Upper lobe of left lung (tissue), 6 donors: ENCODE results near the gene SLC30A7. TPM values are rescaled to one million over a fixed set of nuclear protein-coding genes. Genes with fewer than 3 reads are reported as not detected.

ENCODE experiments used
- ATAC-seq, 2 donors: fragments of 200-7000 bp; cut with Tn5 transposase; one replicate each; pipeline ENCODE4 v1.9.1; 2022; ENCODE audit warnings: mild to moderate bottlenecking in 2 of 2, moderate library complexity in 2 of 2; ENCODE audit not compliant: low FRiP score in 2 of 2
- DNase-seq, 2 donors: peaks; one replicate each; pipeline ENCODE4 v3.0.0-alpha.2; 2019 to 2020
- H3K27ac ChIP-seq, 4 donors: fragments of 200-600 bp; sonication (generic); one replicate each; pipeline ENCODE4 v1.5.1; 2016 to 2019
- H3K27me3 ChIP-seq, 4 donors: fragments of 200-600 bp; sonication (generic); one replicate each; pipeline ENCODE4 v1.5.1; 2017 to 2019
- H3K36me3 ChIP-seq, 4 donors: fragments of 200-600 bp; sonication (generic); one replicate each; pipeline ENCODE4 v1.5.1; 2016 to 2019
- H3K4me1 ChIP-seq, 4 donors: fragments of 200-600 bp; sonication (generic); one replicate each; pipeline ENCODE4 v1.5.1; 2018 to 2019
- H3K4me3 ChIP-seq, 4 donors: fragments of 200-600 bp; sonication (generic); one replicate each; pipeline ENCODE4 v1.5.1; 2017 to 2019; ENCODE audit warnings: mild to moderate bottlenecking in 2 of 4, moderate library complexity in 1 of 4
- H3K9me3 ChIP-seq, 4 donors: fragments of 200-600 bp; sonication (generic); one replicate each; pipeline ENCODE4 v1.5.1; 2018 to 2019
- CTCF ChIP-seq, 6 experiments: fragments of 450-650 bp in 4 of 6; fragments of 200-600 bp in 2 of 6; sonication (generic) in 2 of 6; IDR thresholded peaks; one replicate each; pipeline ENCODE4 v1.5.1; 2016 to 2019; ENCODE audit warnings: antibody characterized with exemption in 6 of 6
- EP300 ChIP-seq, 4 donors: sonication (generic); formaldehyde crosslinking; IDR thresholded peaks; one replicate each; pipeline ENCODE4 v1.5.1; 2017; ENCODE audit warnings: antibody characterized with exemption in 4 of 4, control low read depth in 2 of 4
- POLR2A ChIP-seq, 4 donors: fragments of 450-650 bp; IDR thresholded peaks; one replicate each; pipeline ENCODE4 v1.5.1; 2016 to 2017; ENCODE audit warnings: antibody characterized with exemption in 4 of 4, mild to moderate bottlenecking in 2 of 4
- POLR2AphosphoS5 ChIP-seq, 2 donors: sonication (generic); formaldehyde crosslinking; IDR thresholded peaks; one replicate each; pipeline ENCODE4 v1.5.1; 2017; ENCODE audit warnings: antibody characterized with exemption in 2 of 2
- WGBS, 2 donors: methylation state at CpG; one replicate each; pipeline ENCODE4 v1.1.5; 2017 to 2018; 5-methylcytosine and 5-hydroxymethylcytosine counted together
- total RNA-seq, 6 donors: library from RNA; depleted of rRNA in 4 of 6; stranded (reverse); fragments of >200 nt in 4 of 6; gene quantifications; one replicate each; pipeline versions ENCODE4 v1.1.0 to v1.2.1, GENCODE V29; 2016 to 2021
- donor health status: DM: no; HTN: no; CAD: no; lungs with moderate emphysema.
- donor health status: DM: no; HTN: yes; CAD: no; lungs with severe emphysema.

Gene SLC30A7
- total RNA-seq, 6 donors from 2014 or later, result 8.4 to 34.5 (median 26.4) TPM

- no peaks in the 10 kb centered on the region for H3K4me1 ChIP-seq
- ATAC-seq (no peak), DNase-seq (no peak)
- no peak for TF ChIP-seq EP300 (IDR thresholded peaks at IDR 0.05)
- TF ChIP-seq POLR2A (IDR thresholded peaks at IDR 0.05), result no peak
- H3K9me3 ChIP-seq, result no peaks in the 10 kb centered on the region
- H3K4me3 ChIP-seq, result no peak overlapping the region
- H3K27ac ChIP-seq, result no peak overlapping the region
- H3K27me3 ChIP-seq, result no peaks in the 10 kb centered on the region
- peaks cover 13 to 75% (median 26%) of the 10 kb centered on the region in 4 donors for H3K36me3 ChIP-seq
- WGBS, 2 donors, result 79 to 98% methylated on average over 1 of the region's 1 CpG
Observed at GRCh38 chr1:100907887-100908286, 12.0 kb downstream of the SLC30A7 start.

GRCh38 chr1:100909018-100909417, 13.1 kb downstream of the SLC30A7 start:
- ATAC-seq, result no peak
- Histone ChIP-seq H3K27me3 (no peaks in the 10 kb centered on the region), H3K27ac (no peak overlapping the region), H3K9me3 (no peaks in the 10 kb centered on the region), H3K36me3 (peaks cover 16 to 86% (median 33%) of the 10 kb centered on the region in 4 donors), H3K4me1 (no peaks in the 10 kb centered on the region), H3K4me3 (no peak overlapping the region)
- TF ChIP-seq EP300 (IDR thresholded peaks at IDR 0.05), result no peak
- TF ChIP-seq POLR2A (IDR thresholded peaks at IDR 0.05), result no peak
- TF ChIP-seq CTCF (IDR thresholded peaks at IDR 0.05), result no peak
- no peak for TF ChIP-seq POLR2AphosphoS5 (IDR thresholded peaks at IDR 0.05)
- no peak for DNase-seq

GRCh38 chr1:100912019-100912418, 16.1 kb downstream of the SLC30A7 start:
- Histone ChIP-seq H3K4me3 (no peak overlapping the region), H3K9me3 (no peaks in the 10 kb centered on the region), H3K27ac (no peak overlapping the region), H3K27me3 (no peaks in the 10 kb centered on the region), H3K4me1 (no peaks in the 10 kb centered on the region), H3K36me3 (peaks cover 25 to 96% (median 38%) of the 10 kb centered on the region in 4 donors)
- ATAC-seq (no peak), DNase-seq (no peak)
- TF ChIP-seq POLR2AphosphoS5 (IDR thresholded peaks at IDR 0.05), result no peak

GRCh38 chr1:100921110-100921706, 25.3 kb downstream of the SLC30A7 start:
- Histone ChIP-seq H3K27ac (peak overlapping the region in 1 of 4 donors; percentile 34), H3K36me3 (peaks cover 0 to 39% (median 13%) of the 10 kb centered on the region in 4 donors), H3K27me3 (no peaks in the 10 kb centered on the region), H3K4me1 (peaks cover 0 to 8% (median 1%) of the 10 kb centered on the region in 4 donors), H3K4me3 (no peak overlapping the region), H3K9me3 (no peaks in the 10 kb centered on the region)
- WGBS, 2 donors, result 34 to 39% methylated on average over 3 of the region's 3 CpGs
- no peak for DNase-seq
- TF ChIP-seq POLR2AphosphoS5 (IDR thresholded peaks at IDR 0.05) (no peak), CTCF (IDR thresholded peaks at IDR 0.05) (peak; percentile 53 to 75 (median 67))
- ATAC-seq, result peak in 1 of 2 donors; percentile 68

- no peak overlapping the region for H3K27ac ChIP-seq
- TF ChIP-seq EP300 (IDR thresholded peaks at IDR 0.05), result no peak
- no peak for TF ChIP-seq CTCF (IDR thresholded peaks at IDR 0.05)
- TF ChIP-seq POLR2AphosphoS5 (IDR thresholded peaks at IDR 0.05), result no peak
- no peak for TF ChIP-seq POLR2A (IDR thresholded peaks at IDR 0.05)
- H3K4me3 ChIP-seq, result no peak overlapping the region
- H3K36me3 ChIP-seq, result peaks cover 0 to 19% (median 4%) of the 10 kb centered on the region in 4 donors
- DNase-seq (no peak), ATAC-seq (no peak)
- H3K27me3 ChIP-seq, result no peaks in the 10 kb centered on the region
- peaks cover 0 to 7% (median 1%) of the 10 kb centered on the region in 4 donors for H3K4me1 ChIP-seq
- H3K9me3 ChIP-seq, result no peaks in the 10 kb centered on the region
Observed at GRCh38 chr1:100924212-100924611, 28.3 kb downstream of the SLC30A7 start.

GRCh38 chr1:100924991-100925390, 29.1 kb downstream of the SLC30A7 start:
- peaks cover 0 to 19% (median 4%) of the 10 kb centered on the region in 4 donors for H3K36me3 ChIP-seq
- ATAC-seq (no peak), DNase-seq (no peak)
- H3K27ac ChIP-seq, result no peak overlapping the region
- H3K27me3 ChIP-seq, result no peaks in the 10 kb centered on the region
- H3K9me3 ChIP-seq, result no peaks in the 10 kb centered on the region
- H3K4me3 ChIP-seq, result no peak overlapping the region
- 60 to 71% methylated on average over 2 of the region's 2 CpGs for WGBS, 2 donors
- no peak for TF ChIP-seq CTCF (IDR thresholded peaks at IDR 0.05)
- H3K4me1 ChIP-seq, result peaks cover 0 to 6% (median 1%) of the 10 kb centered on the region in 4 donors
